ENCODE data around the gene PSMD1. TPM values are rescaled to one million over a fixed set of nuclear protein-coding genes. Genes with fewer than 3 reads are reported as not detected.

PSMD1 gene
- total and polyA plus RNA-seq, 4 donors, result 30.1 to 91.1 (median 56.0) TPM

- 59 to 73% methylated on average over 11 of the region's 11 CpGs for WGBS, 2 donors
- ATAC-seq (ENCODE audit: insufficient read depth, low FRiP score), result no peak
These were observed 128.5 kb downstream of the PSMD1 start for GRCh38 chr2:231185050-231185725.

GRCh38 chr2:231185886-231186285, 129.2 kb downstream of the PSMD1 start:
- no peak for DNase-seq

More at GRCh38 chr2:231185050-231185725, 128.5 kb downstream of the PSMD1 start:
- Histone ChIP-seq H3K27ac (ENCODE audit: low read depth in 1 of 2, low read length in 1 of 2) (peak overlapping the region in 1 of 2 donors; percentile 63), H3K4me1 (ENCODE audit: control insufficient read depth in 5 of 5, insufficient read depth in 5 of 5, low read length in 5 of 5) (peaks cover 0 to 23% (median 0%) of the 10 kb centered on the region in 5 donors), H3K9ac (ENCODE audit: insufficient read depth in 1 of 2, low read length in 2 of 2) (no peak overlapping the region), H3K27me3 (ENCODE audit: control insufficient read depth in 3 of 3, insufficient read depth in 3 of 3, low read length in 2 of 3) (peaks cover 0 to 7% (median 0%) of the 10 kb centered on the region in 3 donors), H3K36me3 (ENCODE audit: control insufficient read depth in 4 of 4, insufficient read depth in 4 of 4, low read length in 4 of 4) (no peaks in the 10 kb centered on the region), H3K9me3 (ENCODE audit: control insufficient read depth in 4 of 4, insufficient read depth in 3 of 4, low read length in 3 of 4) (no peaks in the 10 kb centered on the region), H3K4me3 (no peak overlapping the region)
- TF ChIP-seq CTCF (IDR thresholded peaks at IDR 0.05; ENCODE audit: control extremely low read depth, extremely low read depth), result no peak
- no peak for DNase-seq

GRCh38 chr2:231186325-231186724, 129.7 kb downstream of the PSMD1 start:
- Histone ChIP-seq H3K9me3 (ENCODE audit: control insufficient read depth in 4 of 4, insufficient read depth in 3 of 4, low read length in 3 of 4) (no peaks in the 10 kb centered on the region), H3K27ac (ENCODE audit: low read depth in 1 of 2, low read length in 1 of 2) (peak overlapping the region in 1 of 2 donors; percentile 34), H3K4me3 (no peak overlapping the region), H3K9ac (ENCODE audit: insufficient read depth in 1 of 2, low read length in 2 of 2) (no peak overlapping the region), H3K4me1 (ENCODE audit: control insufficient read depth in 5 of 5, insufficient read depth in 5 of 5, low read length in 5 of 5) (peaks cover 0 to 26% (median 0%) of the 10 kb centered on the region in 5 donors), H3K36me3 (ENCODE audit: control insufficient read depth in 4 of 4, insufficient read depth in 4 of 4, low read length in 4 of 4) (no peaks in the 10 kb centered on the region), H3K27me3 (ENCODE audit: control insufficient read depth in 3 of 3, insufficient read depth in 3 of 3, low read length in 2 of 3) (peaks cover 0 to 5% (median 0%) of the 10 kb centered on the region in 3 donors)
- DNase-seq, result no peak
- TF ChIP-seq CTCF (IDR thresholded peaks at IDR 0.05; ENCODE audit: control extremely low read depth, extremely low read depth), result no peak
- no peak for ATAC-seq (ENCODE audit: insufficient read depth, low FRiP score)
- WGBS, 2 donors, result 86 to 95% methylated on average over 7 of the region's 7 CpGs

More at GRCh38 chr2:231185886-231186285, 129.2 kb downstream of the PSMD1 start:
- ATAC-seq (ENCODE audit: insufficient read depth, low FRiP score), result no peak
- Histone ChIP-seq H3K9ac (ENCODE audit: insufficient read depth in 1 of 2, low read length in 2 of 2) (no peak overlapping the region), H3K36me3 (ENCODE audit: control insufficient read depth in 4 of 4, insufficient read depth in 4 of 4, low read length in 4 of 4) (no peaks in the 10 kb centered on the region), H3K4me1 (ENCODE audit: control insufficient read depth in 5 of 5, insufficient read depth in 5 of 5, low read length in 5 of 5) (peaks cover 0 to 26% (median 0%) of the 10 kb centered on the region in 5 donors), H3K27me3 (ENCODE audit: control insufficient read depth in 3 of 3, insufficient read depth in 3 of 3, low read length in 2 of 3) (peaks cover 0 to 5% (median 0%) of the 10 kb centered on the region in 3 donors), H3K9me3 (ENCODE audit: control insufficient read depth in 4 of 4, insufficient read depth in 3 of 4, low read length in 3 of 4) (no peaks in the 10 kb centered on the region), H3K4me3 (no peak overlapping the region), H3K27ac (ENCODE audit: low read depth in 1 of 2, low read length in 1 of 2) (peak overlapping the region in 1 of 2 donors; percentile 63)
- WGBS, 2 donors, result 66 to 78% methylated on average over 4 of the region's 4 CpGs
- TF ChIP-seq CTCF (IDR thresholded peaks at IDR 0.05; ENCODE audit: control extremely low read depth, extremely low read depth), result no peak

Data from lung (tissue), 12 donors.